ENCODE measurements around the gene RPS6KB2.

DNA sequence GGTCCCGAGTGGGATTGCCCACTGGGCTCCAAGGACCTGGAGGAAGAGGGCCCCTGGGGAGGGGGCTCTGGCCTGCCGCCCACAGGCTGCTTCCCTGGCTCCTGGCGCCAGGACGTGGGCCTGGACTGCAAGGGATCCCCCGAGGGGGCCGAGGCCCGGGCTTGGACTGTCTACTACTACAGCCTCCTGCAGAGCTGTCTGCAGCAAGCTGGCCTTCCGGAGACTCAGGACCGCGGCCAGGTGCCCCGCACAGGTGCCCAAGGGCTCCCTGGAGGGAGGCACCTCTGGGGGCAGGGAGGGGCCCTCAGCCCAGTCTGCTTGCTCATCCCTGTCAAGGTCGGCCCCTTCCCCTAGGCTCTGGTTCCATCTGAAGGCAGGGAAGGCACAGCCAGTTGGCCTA lies 10.9 kb upstream of the RPS6KB2 start:
- no peak for TF ChIP-seq POLR2A (IDR thresholded peaks at IDR 0.05)
- no peak for TF ChIP-seq EP300 (IDR thresholded peaks at IDR 0.05)

Measured in upper lobe of left lung (tissue), 4 donors.